Natural killer cell (primary cell): ENCODE data around the gene SEMA6A. TPM values are rescaled to one million over a fixed set of nuclear protein-coding genes. Genes with fewer than 3 reads are reported as not detected.

Source experiments
- ATAC-seq, 3 donors: fragments of 150-1000 bp in 2 of 3; fragments of 200-7000 bp in 1 of 3; cut with Tn5 transposase; 1 replicate in 1 of 3; 2 replicates in 2 of 3; pipeline ENCODE4 v1.10.0; 2021; ENCODE audit warnings: mild to moderate bottlenecking in 2 of 3, moderate library complexity in 2 of 3
- DNase-seq, 2 donors: peaks; one replicate each; pipeline versions ENCODE4 v3.0.0 to v3.0.0-alpha.2; 2013 to 2021; ENCODE audit warnings: mixed read lengths in 1 of 2
- H3K27ac ChIP-seq: one replicate; pipeline ENCODE4 v1.5.1; 2013; ENCODE audit warnings: mild to moderate bottlenecking, low read length
- H3K27me3 ChIP-seq: one replicate; pipeline ENCODE4 v1.6.1; 2013; ENCODE audit warnings: low read length; ENCODE audit not compliant: control insufficient read depth, insufficient read depth
- H3K36me3 ChIP-seq: one replicate; pipeline ENCODE4 v1.6.1; 2013; ENCODE audit warnings: low read length; ENCODE audit not compliant: control insufficient read depth, insufficient read depth
- H3K4me1 ChIP-seq: one replicate; pipeline ENCODE4 v1.6.1; 2013; ENCODE audit warnings: low read length; ENCODE audit not compliant: control insufficient read depth, insufficient read depth
- H3K4me3 ChIP-seq: one replicate; pipeline ENCODE4 v1.5.1; 2013; ENCODE audit warnings: low read length
- H3K9me3 ChIP-seq: one replicate; pipeline ENCODE4 v1.6.1; 2013; ENCODE audit warnings: low read length; ENCODE audit not compliant: control insufficient read depth, insufficient read depth
- H3K27ac Mint-ChIP-seq, 2 donors: one replicate each; pipeline ENCODE4 v1.8.0; 2022; ENCODE audit warnings: mild to moderate bottlenecking in 2 of 2, mixed read lengths in 2 of 2, moderate library complexity in 1 of 2
- H3K27me3 Mint-ChIP-seq, 2 donors: one replicate each; pipeline ENCODE4 v1.8.0; 2022; ENCODE audit warnings: low read depth in 2 of 2, mixed read lengths in 2 of 2
- H3K36me3 Mint-ChIP-seq: one replicate; pipeline ENCODE4 v1.8.0; 2022; ENCODE audit warnings: mixed read lengths
- H3K4me1 Mint-ChIP-seq, 2 donors: one replicate each; pipeline ENCODE4 v1.8.0; 2022; ENCODE audit warnings: mixed read lengths in 2 of 2
- H3K4me3 Mint-ChIP-seq: one replicate; pipeline ENCODE4 v1.8.0; 2022; ENCODE audit warnings: mild to moderate bottlenecking, moderate library complexity, mixed read lengths
- H3K9me3 Mint-ChIP-seq, 2 donors: one replicate each; pipeline ENCODE4 v1.8.0; 2022; ENCODE audit warnings: mixed read lengths in 2 of 2
- whole genome bisulfite sequencing: methylation state at CpG from one replicate; pipeline ENCODE4 v1.1.7; 2013; ENCODE audit warnings: missing lambda C conversion rate; ENCODE audit not compliant: insufficient coverage; 5-methylcytosine and 5-hydroxymethylcytosine counted together
- intact Hi-C: fragments of 100-400 bp; cut with micrococcal nuclease; formaldehyde crosslinking; loops from one replicate; pipeline ENCODE4 v1.14.2; 2022
- total RNA-seq, 4 donors: library from RNA; stranded (reverse); fragments of 120-200 nt in 1 of 4; gene quantifications; one replicate each; pipeline versions ENCODE4 v1.2.3 to v1.2.4, GENCODE V29; 2013 to 2022
- TF ChIP-seq, protein P1 (sequence below): fragments of 200-600 bp; IDR thresholded peaks from one replicate; pipeline ENCODE4 v1.8.0; 2022; ENCODE audit warnings: antibody characterized with exemption

SEMA6A gene
- total RNA-seq, 3 donors from 2014 or later (not counting 1 experiment from before 2014, with no cell fraction given): not detected

DNA sequence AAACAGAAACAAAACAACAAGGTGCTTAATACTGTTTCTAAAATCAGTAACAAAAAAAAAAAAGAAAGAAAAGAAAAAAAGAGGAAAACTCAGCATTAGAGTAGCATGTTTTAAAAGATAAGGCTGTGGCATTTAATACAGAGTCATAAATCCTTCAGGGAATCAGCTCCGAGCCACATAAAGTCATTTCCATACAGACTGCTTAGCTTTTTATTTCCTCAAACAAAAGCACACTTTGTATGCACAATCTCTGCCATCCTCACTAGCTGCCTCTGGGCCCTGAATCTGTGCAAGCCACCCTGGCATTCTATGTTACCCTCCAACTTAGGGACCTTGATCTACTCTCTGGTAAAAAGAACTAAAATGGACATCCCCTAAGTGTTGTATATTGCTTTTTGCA lies 87.6 kb downstream of the SEMA6A start:
- Histone ChIP-seq H3K4me1 (no peaks in the 10 kb centered on the region), H3K9me3 (no peaks in the 10 kb centered on the region), H3K4me3 (no peak overlapping the region), H3K27me3 (no peaks in the 10 kb centered on the region), H3K36me3 (no peaks in the 10 kb centered on the region), H3K27ac (no peak overlapping the region)
- ATAC-seq (no peak), DNase-seq (no peak)
- Mint-ChIP-seq H3K27me3 (no peaks in the 10 kb centered on the region), H3K36me3 (no peaks in the 10 kb centered on the region), H3K9me3 (no peaks in the 10 kb centered on the region), H3K4me3 (no peak overlapping the region), H3K27ac (no peak overlapping the region), H3K4me1 (peaks cover 12 to 13% of the 10 kb centered on the region in 2 donors)
- intact Hi-C loops: no loop called here
- WGBS: 73% methylated on average over 1 of the region's 1 CpG
- TF ChIP-seq, protein P1, sequence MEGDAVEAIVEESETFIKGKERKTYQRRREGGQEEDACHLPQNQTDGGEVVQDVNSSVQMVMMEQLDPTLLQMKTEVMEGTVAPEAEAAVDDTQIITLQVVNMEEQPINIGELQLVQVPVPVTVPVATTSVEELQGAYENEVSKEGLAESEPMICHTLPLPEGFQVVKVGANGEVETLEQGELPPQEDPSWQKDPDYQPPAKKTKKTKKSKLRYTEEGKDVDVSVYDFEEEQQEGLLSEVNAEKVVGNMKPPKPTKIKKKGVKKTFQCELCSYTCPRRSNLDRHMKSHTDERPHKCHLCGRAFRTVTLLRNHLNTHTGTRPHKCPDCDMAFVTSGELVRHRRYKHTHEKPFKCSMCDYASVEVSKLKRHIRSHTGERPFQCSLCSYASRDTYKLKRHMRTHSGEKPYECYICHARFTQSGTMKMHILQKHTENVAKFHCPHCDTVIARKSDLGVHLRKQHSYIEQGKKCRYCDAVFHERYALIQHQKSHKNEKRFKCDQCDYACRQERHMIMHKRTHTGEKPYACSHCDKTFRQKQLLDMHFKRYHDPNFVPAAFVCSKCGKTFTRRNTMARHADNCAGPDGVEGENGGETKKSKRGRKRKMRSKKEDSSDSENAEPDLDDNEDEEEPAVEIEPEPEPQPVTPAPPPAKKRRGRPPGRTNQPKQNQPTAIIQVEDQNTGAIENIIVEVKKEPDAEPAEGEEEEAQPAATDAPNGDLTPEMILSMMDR: no peak

DNA sequence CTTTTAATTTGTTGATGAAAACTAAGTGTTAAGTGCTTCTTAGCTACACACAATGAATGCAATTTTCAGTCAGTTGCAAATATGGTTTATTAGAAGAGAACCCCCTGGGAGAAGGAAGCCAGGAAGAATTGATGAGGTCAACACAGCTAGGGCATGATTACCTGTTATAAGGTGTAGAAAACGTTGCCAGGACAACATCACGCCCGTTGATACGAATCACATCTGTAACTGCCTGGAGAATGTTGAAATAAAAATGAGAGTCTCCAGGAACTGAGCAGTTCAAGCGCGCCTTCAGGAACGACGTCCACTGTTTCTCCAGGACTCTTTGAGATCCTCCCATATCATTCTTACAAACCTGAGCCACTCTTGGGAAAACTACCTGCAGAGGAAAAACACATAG lies 88.0 kb downstream of the SEMA6A start:
- no peaks in the 10 kb centered on the region for H3K4me1 ChIP-seq
- 25% methylated on average over 8 of the region's 8 CpGs for WGBS
- no peak overlapping the region for H3K4me3 Mint-ChIP-seq
- no peaks in the 10 kb centered on the region for H3K9me3 Mint-ChIP-seq
- no peaks in the 10 kb centered on the region for H3K9me3 ChIP-seq
- H3K4me1 Mint-ChIP-seq: peaks cover 7 to 8% of the 10 kb centered on the region in 2 donors
- H3K27me3 ChIP-seq: no peaks in the 10 kb centered on the region
- no peak overlapping the region for H3K27ac ChIP-seq
- TF ChIP-seq, protein P1: no peak
- intact Hi-C loops: no loop called here
- H3K27ac Mint-ChIP-seq: no peak overlapping the region
- ATAC-seq (no peak), DNase-seq (no peak)
- H3K36me3 Mint-ChIP-seq: no peaks in the 10 kb centered on the region
- no peaks in the 10 kb centered on the region for H3K27me3 Mint-ChIP-seq
- no peak overlapping the region for H3K4me3 ChIP-seq
- no peaks in the 10 kb centered on the region for H3K36me3 ChIP-seq

- no peaks in the 10 kb centered on the region for H3K27me3 Mint-ChIP-seq
- Histone ChIP-seq H3K27ac (no peak overlapping the region), H3K36me3 (no peaks in the 10 kb centered on the region), H3K4me1 (no peaks in the 10 kb centered on the region), H3K27me3 (no peaks in the 10 kb centered on the region), H3K9me3 (no peaks in the 10 kb centered on the region), H3K4me3 (no peak overlapping the region)
- H3K4me1 Mint-ChIP-seq: no peaks in the 10 kb centered on the region
- no peaks in the 10 kb centered on the region for H3K9me3 Mint-ChIP-seq
- H3K4me3 Mint-ChIP-seq: no peak overlapping the region
- no peaks in the 10 kb centered on the region for H3K36me3 Mint-ChIP-seq
- WGBS: 84% methylated on average over 4 of the region's 4 CpGs
- intact Hi-C loops: no loop called here
- DNase-seq (no peak), ATAC-seq (no peak)
- TF ChIP-seq, protein P1: no peak
- no peak overlapping the region for H3K27ac Mint-ChIP-seq
Measured at GRCh38 chr5:116484645-116485044, 90.0 kb downstream of the SEMA6A start.

DNA sequence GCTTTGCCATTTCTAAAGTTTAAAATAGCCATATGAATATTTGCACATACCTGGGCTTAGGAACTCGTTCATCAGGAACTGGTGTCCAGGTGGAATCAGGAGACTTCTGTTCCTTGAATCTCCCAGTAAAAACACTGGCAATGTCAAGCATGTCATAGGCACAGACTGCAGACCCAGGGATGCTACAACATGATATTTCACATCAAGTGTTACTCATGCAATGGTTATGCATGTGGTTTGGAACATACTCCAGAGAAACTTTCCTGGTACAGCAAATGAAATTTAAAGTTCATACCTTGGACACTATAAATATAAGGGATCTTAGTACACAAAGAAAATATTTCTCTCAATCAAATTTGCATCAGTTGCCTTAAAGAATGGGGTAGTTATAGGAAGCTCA lies 92.2 kb downstream of the SEMA6A start:
- H3K36me3 Mint-ChIP-seq: peaks cover 2% of the 10 kb centered on the region

More for the DNA sequence above, 92.2 kb downstream of the SEMA6A start:
- intact Hi-C loops: no loop called here
- Histone ChIP-seq H3K27ac (no peak overlapping the region), H3K4me3 (no peak overlapping the region), H3K36me3 (no peaks in the 10 kb centered on the region), H3K9me3 (no peaks in the 10 kb centered on the region), H3K4me1 (no peaks in the 10 kb centered on the region), H3K27me3 (no peaks in the 10 kb centered on the region)
- WGBS: 79% methylated on average over 1 of the region's 1 CpG
- TF ChIP-seq, protein P1: no peak
- peaks cover 2 to 3% of the 10 kb centered on the region in 2 donors for H3K9me3 Mint-ChIP-seq
- H3K27me3 Mint-ChIP-seq: no peaks in the 10 kb centered on the region
- H3K4me1 Mint-ChIP-seq: peaks cover 0 to 4% of the 10 kb centered on the region in 2 donors
- DNase-seq (no peak), ATAC-seq (no peak)
- H3K4me3 Mint-ChIP-seq: no peak overlapping the region
- no peak overlapping the region for H3K27ac Mint-ChIP-seq
